C4-2B (cell line): ENCODE results near the gene LHX5.

Source experiments
- H3K27ac ChIP-seq: fragments of 450-650 bp; 2 replicates; pipeline ENCODE4 v1.5.1; 2017
- CTCF ChIP-seq: fragments of 450-650 bp; conservative IDR thresholded peaks from 2 replicates; pipeline ENCODE4 v1.5.1; 2017; ENCODE audit warnings: mild to moderate bottlenecking
- ZFX ChIP-seq: fragments of 450-650 bp; IDR thresholded peaks from 2 replicates; pipeline ENCODE4 v1.6.1; 2017

LHX5 gene

GRCh38 chr12:113427882-113428281 lies 43.8 kb downstream of the LHX5 start:
- TF ChIP-seq CTCF: no peak
- no peak for TF ChIP-seq ZFX
- H3K27ac ChIP-seq: no peak overlapping the region

GRCh38 chr12:113425960-113426453 lies 45.7 kb downstream of the LHX5 start:
- no peak for TF ChIP-seq ZFX
- TF ChIP-seq CTCF: no peak
- H3K27ac ChIP-seq: no peak overlapping the region

GRCh38 chr12:113424915-113425823 lies 46.5 kb downstream of the LHX5 start:
- no peak overlapping the region for H3K27ac ChIP-seq
- TF ChIP-seq ZFX (no peak), CTCF (peak; percentile 92)

GRCh38 chr12:113424456-113424855 lies 47.2 kb downstream of the LHX5 start:
- TF ChIP-seq ZFX (no peak), CTCF (no peak)
- no peak overlapping the region for H3K27ac ChIP-seq

- TF ChIP-seq ZFX (no peak), CTCF (no peak)
- peak overlapping the region; percentile 79 for H3K27ac ChIP-seq
These were observed 48.6 kb downstream of the LHX5 start for GRCh38 chr12:113422886-113423669.

- TF ChIP-seq ZFX: peak; percentile 70
- no peak for TF ChIP-seq CTCF
- H3K27ac ChIP-seq: peak within 1 kb of the TSS; percentile 79
These were observed 49.4 kb downstream of the LHX5 start, which contains the start of gene SDSL for GRCh38 chr12:113422030-113422885. SDSL (plus strand) TSS chr12:113422380; CDS start chr12:113427983, 5,603 bp downstream.
